Inflammatory macrophage treated with lipopolysaccharide for 4 hours (primary cell): ENCODE measurements around the gene ZFYVE21.

Experiments used
- DNase-seq: peaks from one replicate; pipeline ENCODE4 v3.0.0-alpha.2; 2020

ZFYVE21 gene

DNA sequence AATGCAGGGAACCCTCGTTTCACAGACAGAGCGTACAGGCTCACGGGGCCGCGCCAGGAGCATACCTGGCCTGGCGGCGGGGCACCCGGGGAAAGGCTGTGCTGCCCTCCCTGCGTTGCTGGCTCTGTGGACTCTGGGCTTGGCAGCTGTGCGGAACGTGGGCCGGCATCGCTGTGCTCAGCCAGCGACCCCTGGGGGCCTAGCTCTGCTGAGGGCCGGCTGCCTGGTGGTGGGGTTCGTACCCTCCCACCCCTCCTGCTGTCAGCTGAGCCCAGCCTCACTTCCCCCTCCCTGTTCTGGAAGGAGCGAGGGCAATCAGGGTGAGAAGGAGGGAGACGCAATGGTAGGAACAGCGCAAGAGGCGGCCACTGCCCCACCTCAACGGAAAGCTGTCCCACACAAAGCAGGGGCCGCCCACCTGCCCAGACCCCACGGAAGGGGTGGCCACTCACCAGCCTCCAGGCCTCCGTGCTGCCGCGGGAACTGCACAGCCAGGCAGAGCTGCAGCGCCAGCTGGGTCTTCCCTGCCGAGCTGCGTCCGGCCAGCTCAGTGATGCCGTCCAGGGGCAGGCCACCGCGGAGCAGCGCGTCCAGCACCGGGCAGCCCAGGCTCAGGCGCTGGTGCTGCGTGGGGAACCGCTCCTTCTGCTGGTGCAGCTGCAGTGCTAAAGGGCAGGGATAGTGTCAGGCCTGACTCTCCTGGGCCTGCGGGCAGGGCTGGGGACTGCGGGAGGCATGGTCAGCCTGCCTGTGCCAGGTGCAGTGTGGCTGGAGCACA is 8.9 kb upstream of the ZFYVE21 start:
- no peak for DNase-seq

DNA sequence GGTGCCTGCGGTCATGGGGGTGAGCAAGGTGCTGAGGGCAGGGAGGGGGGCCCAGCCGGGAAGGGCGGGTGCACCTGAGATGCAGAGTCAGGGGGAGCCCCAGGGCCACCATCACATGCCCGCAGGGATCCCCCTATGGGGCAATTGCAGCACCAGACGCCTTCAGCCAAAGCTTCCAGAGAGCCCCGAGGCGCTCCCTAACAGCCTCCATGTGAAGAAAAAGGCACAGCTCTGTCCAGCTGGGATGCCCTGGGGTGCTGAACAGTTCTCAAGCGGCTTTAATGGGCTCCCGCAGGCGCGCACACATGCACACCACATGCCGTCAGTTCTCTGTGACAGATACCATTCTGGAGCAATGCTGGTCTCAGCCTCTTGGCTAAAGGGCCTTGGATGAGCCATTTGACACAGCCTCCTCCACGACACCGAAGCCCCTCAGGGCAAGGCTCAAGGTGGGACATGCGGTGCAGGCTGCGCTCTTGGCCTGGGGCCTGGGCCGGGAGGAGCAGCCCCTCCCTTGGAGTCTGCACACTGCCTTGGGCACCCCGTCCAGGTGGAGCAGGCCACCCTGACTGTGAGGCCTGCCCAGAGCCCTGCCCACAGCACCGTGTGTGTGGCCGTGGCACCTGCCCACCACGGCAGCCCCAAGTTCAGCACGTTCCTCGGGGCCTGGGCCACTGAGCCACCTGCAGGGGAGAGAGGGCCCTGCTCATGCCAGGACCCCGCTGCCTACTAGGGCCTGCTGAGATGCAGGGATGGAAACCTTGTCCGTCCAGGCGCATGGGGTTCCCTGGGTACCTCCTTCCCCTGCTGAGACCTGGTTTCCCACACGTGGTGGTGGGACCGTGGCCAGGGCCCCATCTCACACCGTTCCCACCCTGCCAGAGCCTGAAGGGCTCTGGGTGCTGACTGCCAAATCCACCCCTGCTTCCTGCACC is 8.0 kb upstream of the ZFYVE21 start:
- no peak for DNase-seq

DNA sequence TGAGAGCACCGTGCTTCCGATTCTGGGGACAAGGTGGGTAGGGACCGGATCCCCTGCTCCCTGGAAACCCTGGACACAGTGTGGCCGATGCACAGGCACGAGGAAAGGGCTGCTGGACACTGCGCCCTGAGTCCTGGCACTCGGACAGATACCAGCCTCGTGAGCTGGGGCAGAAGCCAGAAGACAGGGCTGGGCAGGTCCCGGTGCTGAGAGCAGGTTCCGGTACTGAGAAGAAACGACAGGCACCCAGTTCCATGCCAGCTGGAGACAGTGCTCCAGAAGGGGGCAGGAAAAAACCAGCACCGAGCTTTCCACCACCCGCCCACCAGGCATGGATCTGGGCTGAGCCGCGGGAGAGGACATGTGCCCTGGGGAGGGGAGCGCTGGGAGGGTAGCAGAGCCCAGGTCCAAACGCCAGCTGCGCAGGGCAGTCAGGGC is 6.8 kb upstream of the ZFYVE21 start:
- DNase-seq, result no peak

DNA sequence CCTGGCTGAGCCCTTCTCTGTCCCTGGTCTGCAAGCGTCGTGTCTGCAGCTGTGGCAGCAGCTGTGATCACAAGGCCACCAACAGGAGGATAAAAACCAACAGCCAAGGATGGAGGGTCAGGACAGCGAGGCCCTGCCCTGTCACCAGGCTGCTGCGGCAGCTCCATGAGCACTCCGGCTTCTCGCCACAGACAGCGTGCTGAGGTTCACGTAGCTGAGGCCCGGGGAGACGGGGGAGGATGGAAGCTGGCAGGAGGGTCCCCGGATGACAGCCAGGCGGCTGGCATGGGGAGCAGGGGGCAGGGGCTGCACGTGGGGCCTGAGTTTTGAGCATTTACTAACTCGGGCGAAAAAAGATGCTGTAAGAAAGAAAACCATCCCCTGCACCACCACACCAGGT is 5.8 kb upstream of the ZFYVE21 start:
- no peak for DNase-seq

DNA sequence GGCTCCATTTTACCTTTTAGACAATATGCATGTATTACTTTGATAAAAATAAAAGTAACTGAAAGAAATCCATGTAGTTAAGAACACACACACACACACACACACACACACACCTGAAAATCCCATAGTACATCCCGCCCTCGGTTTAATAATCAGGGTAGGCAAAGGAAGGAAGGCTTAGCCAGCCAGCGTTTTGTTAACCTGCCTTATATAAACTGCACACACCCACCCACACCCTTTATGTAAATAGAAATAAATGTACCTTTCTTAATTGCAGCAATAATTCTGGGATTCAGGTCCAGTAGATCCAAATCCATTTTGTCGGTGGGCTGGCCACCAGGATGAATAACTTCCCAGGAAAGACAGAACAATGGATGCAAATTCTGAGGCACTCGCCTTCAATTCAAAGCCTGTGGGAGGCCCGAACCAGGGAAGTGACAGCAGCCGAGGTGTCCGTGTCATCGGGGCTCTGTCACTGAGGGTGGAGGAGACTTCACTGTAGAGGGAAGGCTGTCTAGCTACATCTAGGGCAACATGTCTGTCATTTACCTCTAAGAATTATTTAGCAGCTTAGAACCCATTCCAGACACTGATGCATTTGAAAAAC is 4.7 kb upstream of the ZFYVE21 start:
- no peak for DNase-seq

DNA sequence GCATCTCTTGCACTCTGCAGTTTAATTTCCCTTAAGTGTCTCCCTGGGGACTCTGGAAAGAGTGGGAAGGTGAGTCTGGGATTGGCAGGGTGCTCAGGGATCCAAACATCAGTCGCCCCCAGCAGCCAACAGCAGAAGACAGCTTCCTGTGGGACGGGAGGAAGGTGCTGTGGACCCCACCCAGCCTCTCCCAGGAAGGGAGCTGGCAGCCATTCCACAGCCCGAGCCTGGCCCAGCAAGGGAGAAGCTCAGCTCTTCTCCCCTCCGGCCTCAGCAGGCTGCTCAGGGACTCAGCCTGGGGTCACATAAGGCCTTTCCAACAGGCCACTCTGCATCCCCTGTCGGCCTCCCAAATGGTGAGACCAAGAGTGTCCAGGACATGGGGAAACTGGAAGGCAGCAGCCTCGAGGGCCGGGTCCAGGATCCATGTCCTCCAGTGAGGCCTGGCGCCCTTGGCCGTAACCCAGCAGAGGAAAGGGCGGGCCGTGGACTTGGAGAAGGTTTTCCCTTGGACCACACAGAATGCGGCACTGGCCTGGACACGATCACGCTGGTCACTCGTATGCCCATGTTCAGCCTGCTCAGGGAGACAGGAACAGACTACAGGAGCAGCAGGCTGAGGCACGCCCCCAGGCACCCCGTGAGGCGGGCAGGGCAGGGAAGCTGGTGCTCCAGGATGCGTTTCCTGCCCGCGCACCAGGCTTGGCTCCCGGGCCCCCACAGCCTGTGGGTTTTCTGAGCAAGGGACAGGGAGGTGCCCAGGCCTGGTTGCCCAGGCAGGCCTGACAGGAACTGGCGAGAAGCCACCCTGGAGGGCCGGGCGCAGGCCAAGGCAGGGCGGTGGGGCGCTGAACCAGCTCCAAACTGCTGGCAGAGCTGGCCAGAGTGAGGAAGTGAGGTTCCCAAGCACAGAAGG is 3.8 kb upstream of the ZFYVE21 start:
- DNase-seq, result no peak

GRCh38 chr14:103712633-103713247 is 2.9 kb upstream of the ZFYVE21 start:
- no peak for DNase-seq

GRCh38 chr14:103713304-103714062 is 2.1 kb upstream of the ZFYVE21 start:
- no peak for DNase-seq

DNA sequence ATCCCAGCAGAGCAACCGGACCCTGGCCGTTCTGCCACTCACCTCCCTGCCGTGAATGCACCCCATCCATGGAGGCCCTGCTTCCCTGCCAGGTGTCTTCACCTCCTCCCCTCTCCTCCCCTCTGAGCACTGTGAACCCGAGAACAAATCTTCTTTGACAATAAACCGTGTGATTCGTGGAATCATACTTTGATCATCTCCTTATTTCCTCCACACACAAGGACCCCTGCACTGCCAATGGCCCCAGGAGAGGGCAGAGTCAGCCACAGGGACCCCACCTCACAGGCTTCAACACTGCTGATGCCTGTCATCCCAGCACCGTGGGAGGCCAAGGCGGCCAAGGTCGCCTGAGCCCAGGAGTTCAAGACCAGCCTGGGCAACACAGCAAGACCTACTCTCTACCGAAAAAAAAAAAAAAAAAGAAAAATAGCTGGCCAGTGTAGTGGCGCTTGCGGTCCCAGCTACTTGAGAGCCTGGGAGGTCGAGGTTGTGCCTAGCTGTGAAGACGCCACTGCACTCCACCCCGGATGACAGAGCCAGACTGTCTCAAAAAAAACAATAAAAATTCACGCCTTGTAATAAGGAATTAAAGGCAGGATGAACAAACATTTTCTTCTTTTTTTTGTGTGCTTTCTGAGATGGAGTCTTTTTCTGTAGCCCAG is 1.4 kb upstream of the ZFYVE21 start:
- DNase-seq, result no peak

DNA sequence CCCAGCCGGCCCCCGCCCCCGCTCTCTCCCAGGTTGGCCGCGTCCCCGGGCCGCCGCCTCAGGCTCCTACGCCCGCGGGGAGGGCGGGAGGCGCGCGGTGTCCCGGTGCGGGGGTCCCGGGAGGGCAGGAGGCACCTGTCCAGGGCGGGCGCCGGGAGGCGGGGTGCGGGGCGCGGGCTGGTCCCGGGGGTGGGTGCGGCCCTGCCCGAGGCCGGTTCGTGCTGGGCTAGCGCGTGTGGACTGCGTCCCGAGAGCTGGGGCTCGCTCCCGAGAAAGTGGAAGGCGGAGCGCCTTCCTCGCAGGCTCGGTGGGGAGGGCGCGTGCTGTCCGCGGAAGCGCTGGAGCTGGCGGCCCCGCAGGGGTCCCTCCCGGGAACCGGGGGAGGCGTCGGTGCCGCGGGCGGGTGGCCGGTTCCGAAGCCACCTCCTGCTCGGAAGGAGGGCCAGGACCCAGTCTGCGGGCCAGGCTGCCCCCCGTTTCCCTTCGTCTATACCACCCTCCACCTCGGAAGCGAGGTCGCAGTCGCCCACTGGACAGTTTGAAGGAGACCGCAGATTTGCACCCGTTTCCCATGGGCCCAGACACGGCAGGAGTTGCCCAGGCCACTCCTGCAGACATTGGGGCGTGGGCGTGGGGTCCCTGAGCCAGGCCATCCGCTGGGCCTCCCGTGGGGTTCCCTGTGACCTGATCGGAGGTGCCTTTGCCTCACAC is 636 bp downstream of the ZFYVE21 start:
- DNase-seq, result peak; percentile 44

DNA sequence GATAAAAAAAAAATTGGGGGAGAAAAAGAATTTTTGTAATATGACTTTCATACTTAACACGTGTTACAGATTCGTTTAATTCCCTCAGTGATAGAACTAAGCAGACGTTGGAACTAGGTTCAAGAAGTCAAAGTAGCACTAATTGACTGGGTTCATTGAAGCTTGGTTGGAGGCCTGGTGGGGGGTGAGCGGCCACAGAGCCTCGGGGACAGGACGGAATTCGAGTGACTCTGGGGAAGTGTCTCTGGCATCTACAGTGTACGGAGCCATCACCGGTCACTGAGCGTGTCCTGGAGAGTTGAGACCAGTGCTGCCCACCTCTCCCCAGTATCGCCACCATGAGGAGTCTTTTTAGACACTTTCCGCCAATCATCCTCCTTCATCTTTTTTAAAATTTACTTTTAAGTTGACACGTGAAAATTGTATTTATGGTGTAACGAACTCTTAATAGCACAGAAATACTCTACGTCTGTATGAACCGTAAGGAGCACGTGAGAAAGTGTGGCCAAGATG is 1.3 kb downstream of the ZFYVE21 start:
- DNase-seq, result no peak

DNA sequence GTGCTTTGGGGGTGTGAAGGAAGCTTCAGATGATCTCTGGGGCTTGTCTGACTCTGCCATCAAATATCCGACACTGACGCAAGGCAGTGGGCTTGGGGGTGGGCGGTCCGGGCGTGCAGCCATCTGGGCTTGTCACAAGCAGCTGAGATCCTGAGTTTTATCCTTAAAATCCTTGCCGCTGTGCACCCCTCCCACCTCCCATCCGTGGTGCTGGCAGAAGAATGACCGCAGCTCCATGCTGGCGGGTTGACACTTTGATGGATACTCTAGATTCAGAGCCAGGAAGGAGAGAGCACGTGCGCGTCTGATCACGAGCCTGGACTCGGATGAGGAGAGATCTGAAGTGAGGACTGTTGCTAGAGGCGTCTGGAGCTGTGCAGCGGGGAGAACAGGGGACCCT is 3.0 kb downstream of the ZFYVE21 start:
- DNase-seq, result no peak

DNA sequence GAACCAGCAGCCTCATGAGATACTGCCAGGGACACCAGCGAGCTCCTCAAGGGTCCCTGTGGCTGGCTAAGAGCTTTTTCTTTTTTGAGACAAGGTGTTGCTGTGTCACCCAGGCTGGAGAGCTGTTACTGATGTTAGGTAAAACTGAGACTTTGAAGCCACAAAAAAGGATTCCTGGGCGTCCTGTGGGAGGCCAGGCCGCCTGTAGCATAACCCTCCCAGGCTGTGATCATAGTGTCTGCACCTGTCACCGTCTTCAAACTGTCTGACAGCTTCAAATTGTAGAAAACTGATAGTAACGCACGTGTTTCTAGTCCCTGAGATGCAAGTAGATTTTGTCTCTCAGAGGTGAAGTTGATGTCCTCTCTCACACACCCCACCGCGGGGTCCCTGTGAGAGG is 4.1 kb downstream of the ZFYVE21 start:
- no peak for DNase-seq

GRCh38 chr14:103721334-103722120 is 5.9 kb downstream of the ZFYVE21 start:
- DNase-seq, result no peak

DNA sequence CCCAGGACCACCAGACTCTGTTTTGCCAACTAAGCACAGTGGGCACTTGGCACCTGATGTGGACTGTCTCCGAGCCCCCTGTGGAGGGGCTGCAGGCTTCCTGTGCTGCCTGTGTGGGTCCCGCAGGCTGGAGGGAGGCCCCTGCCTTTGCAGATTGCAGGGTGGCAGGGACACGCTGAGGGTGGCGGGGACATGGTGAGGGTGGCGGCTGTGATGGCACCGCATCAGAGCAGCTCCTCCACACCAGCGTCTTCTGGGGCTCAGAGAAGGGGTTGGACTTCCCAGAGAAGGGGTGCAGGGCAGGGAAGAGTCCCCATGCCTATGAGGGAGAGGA is 8.1 kb downstream of the ZFYVE21 start:
- DNase-seq, result no peak

- DNase-seq, result no peak
These were observed 8.5 kb downstream of the ZFYVE21 start for GRCh38 chr14:103724116-103724515.

- no peak for DNase-seq
These were observed 9.5 kb downstream of the ZFYVE21 start for GRCh38 chr14:103725001-103725682.

DNA sequence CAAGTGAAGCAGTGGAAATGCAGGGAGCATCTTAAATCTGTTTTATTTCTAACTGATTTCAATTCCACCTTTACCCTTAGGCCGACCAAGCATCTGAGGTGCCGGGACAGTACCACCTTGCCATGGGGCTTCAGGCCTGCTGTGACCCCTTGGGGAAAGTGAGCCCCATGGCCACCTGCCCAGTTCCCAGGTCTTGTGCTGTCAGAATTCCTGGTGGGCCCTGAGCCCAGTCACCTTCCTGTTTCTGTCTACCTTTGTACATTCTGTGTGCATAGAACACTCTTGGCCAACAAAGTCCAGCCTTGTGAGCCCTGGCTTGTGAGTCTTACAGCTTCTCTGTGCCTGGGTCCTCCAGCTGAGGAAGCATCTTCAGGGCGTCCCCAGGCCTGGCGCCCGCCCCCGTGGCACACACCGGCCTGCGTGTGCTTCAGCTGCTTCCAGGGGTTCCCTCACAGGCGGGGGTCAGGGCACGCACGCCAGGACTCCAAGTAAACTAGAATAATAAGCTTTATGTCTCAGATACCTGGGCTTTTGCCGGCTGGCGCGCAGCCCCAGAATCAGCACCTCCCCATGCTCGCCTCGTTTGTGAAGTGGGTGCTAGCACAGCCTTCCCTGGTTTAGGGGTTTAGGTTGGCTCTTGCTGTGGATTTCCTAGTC is 10.3 kb downstream of the ZFYVE21 start:
- no peak for DNase-seq
